Erythroblast (primary cell): ENCODE measurements around the gene TRIM33.

Experiments used
- GATA1 ChIP-seq: IDR thresholded peaks from 2 replicates; pipeline ENCODE4 v1.6.1; 2011; ENCODE audit warnings: low read depth, mild to moderate bottlenecking, control low read depth, low read length, moderate library complexity
- POLR2A ChIP-seq: IDR thresholded peaks from 2 replicates; pipeline ENCODE4 v1.6.1; 2011; ENCODE audit warnings: mild to moderate bottlenecking, low read length

GRCh38 chr1:114355240-114355639, 155.8 kb downstream of the TRIM33 start:
- no peak for TF ChIP-seq POLR2A
- TF ChIP-seq GATA1: no peak
